ENCODE data around the gene EVA1C. TPM values are rescaled to one million over a fixed set of nuclear protein-coding genes. Genes with fewer than 3 reads are reported as not detected.
A peak's percentile ranks its signal among the peaks of the same experiment; 100 is the strongest.

The EVA1C gene
- total RNA-seq, 1 experiment from 2014 or later = 0.98 TPM

DNA sequence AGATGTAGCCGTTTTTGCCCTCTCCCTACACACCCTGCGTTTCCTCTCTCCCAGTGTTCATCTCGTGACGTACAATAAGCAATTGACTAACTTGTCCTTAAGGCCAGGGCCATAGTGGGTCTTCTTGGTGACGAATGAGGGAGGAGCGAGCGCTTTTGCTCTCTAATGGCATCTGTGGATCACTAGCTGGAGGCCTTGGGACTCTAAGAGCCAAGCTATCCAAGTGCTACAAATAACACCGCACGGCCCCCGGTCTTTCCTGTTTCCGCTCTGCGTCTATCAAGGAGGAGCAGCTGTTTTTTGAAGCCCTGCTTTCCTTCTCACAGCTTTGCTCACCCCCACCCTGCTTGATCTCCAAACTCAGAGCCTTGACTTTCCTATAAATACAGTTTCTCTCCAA is 25.2 kb downstream of the EVA1C start:
- Histone ChIP-seq H3T11ph (ENCODE audit: low read length) (no peak overlapping the region), H2BK12ac (ENCODE audit: insufficient read length, low read depth, low read length) (no peak overlapping the region), H2AFZ (ENCODE audit: low read length) (no peak overlapping the region), H4K91ac (ENCODE audit: insufficient read length, low read depth, low read length) (no peak overlapping the region), H3K27me3 (ENCODE audit: insufficient read depth, low read length) (no peaks in the 10 kb centered on the region), H3K4me1 (ENCODE audit: insufficient read depth, low read length) (no peaks in the 10 kb centered on the region), H2BK15ac (ENCODE audit: low read depth, low read length) (no peak overlapping the region), H2AK5ac (ENCODE audit: insufficient read length, low read length) (no peak overlapping the region), H3K27ac (ENCODE audit: insufficient read length, low read depth, low read length) (no peak overlapping the region), H2BK20ac (ENCODE audit: low read depth, low read length, poor library complexity, severe bottlenecking) (no peak overlapping the region), H3K23me2 (ENCODE audit: insufficient read length, low read depth, low read length, poor library complexity, severe bottlenecking) (no peaks in the 10 kb centered on the region), H3K9me3 (ENCODE audit: control insufficient read depth, low read depth, low read length) (no peaks in the 10 kb centered on the region), H3K79me2 (ENCODE audit: insufficient read depth, low read length) (no peaks in the 10 kb centered on the region), H2BK120ac (ENCODE audit: low read depth, low read length, poor library complexity, severe bottlenecking) (no peak overlapping the region), H3K79me1 (ENCODE audit: insufficient read depth, low read depth, low read length, poor library complexity, severe bottlenecking) (no peaks in the 10 kb centered on the region), H3K4ac (ENCODE audit: low read depth, low read length) (no peak overlapping the region), H2BK5ac (ENCODE audit: insufficient read length, low read length) (no peak overlapping the region), H4K20me1 (ENCODE audit: control insufficient read depth, insufficient read depth, insufficient read length) (no peaks in the 10 kb centered on the region), H3K4me2 (ENCODE audit: insufficient read depth, insufficient read length, low read length) (no peak overlapping the region), H3K14ac (ENCODE audit: insufficient read depth, low read length) (no peak overlapping the region), H3K9ac (ENCODE audit: extremely low read depth, insufficient read length, low read length) (no peak overlapping the region), H4K5ac (ENCODE audit: insufficient read length, low read depth, low read length) (no peak overlapping the region), H3K56ac (ENCODE audit: insufficient read length, low read depth, low read length) (peak overlapping the region; percentile 73), H3K23ac (ENCODE audit: insufficient read length, low read depth, low read length) (no peak overlapping the region), H4K8ac (replicated peaks; ENCODE audit: insufficient read length, low read depth, low read length) (no peak overlapping the region), H3K18ac (ENCODE audit: insufficient read length, low read depth, low read length) (no peak overlapping the region)
- Mint-ChIP-seq H3K36me3 (ENCODE audit: insufficient read depth in 1 of 3, low read depth in 3 of 3) (no peaks in the 10 kb centered on the region), H3K27me3 (ENCODE audit: low read depth) (no peaks in the 10 kb centered on the region; the same call in 1 of the 2 replicates), H3K4me3 (no peak overlapping the region), H3K27ac (no peak overlapping the region), H3K4me1 (peaks cover 9% of the 10 kb centered on the region in 2 experiments), H3K9me3 (no peaks in the 10 kb centered on the region; a peak in 1 of 5 replicates)
- no peak for TF ChIP-seq CTCF (conservative IDR thresholded peaks at IDR 0.05)
- no CpG with 5 or more reads among the region's 12 CpGs for WGBS (ENCODE audit: extremely low coverage, insufficient read length, low lambda C conversion rate)
- no peak for DNase-seq
